GM12878 (cell line): ENCODE data around the gene PJA1. TPM values are rescaled to one million over a fixed set of nuclear protein-coding genes. Genes with fewer than 3 reads are reported as not detected.

ENCODE experiments used
- E4F1 ChIP-seq: fragments of 450-650 bp; IDR thresholded peaks from 2 replicates; pipeline ENCODE4 v1.6.1; 2018; ENCODE audit warnings: borderline replicate concordance, mild to moderate bottlenecking; ENCODE audit not compliant: partially characterized antibody
- EP300 ChIP-seq, 2 experiments: fragments of 150-350 bp in 1 of 2; IDR thresholded peaks; 2 replicates each; pipeline ENCODE4 v1.6.1; 2011 to 2012; ENCODE audit warnings: low read depth in 2 of 2, low read length in 2 of 2, borderline replicate concordance in 1 of 2, improper control_type of control experiment in 1 of 2, inconsistent platforms in 1 of 2; ENCODE audit not compliant: control insufficient read depth in 1 of 2
- MTA3 ChIP-seq: IDR thresholded peaks from 2 replicates; pipeline ENCODE4 v1.6.1; 2012; ENCODE audit warnings: low read length, inconsistent platforms, borderline replicate concordance
- POLR2A ChIP-seq: IDR thresholded peaks from 2 replicates; pipeline ENCODE4 v1.6.1; 2011; ENCODE audit warnings: low read depth, mild to moderate bottlenecking, low read length
- RELA ChIP-seq: fragments of 450-650 bp; IDR thresholded peaks from 2 replicates; pipeline ENCODE4 v1.8.0; 2014; ENCODE audit warnings: borderline replicate concordance; ENCODE audit not compliant: partially characterized antibody
- ZNF592 ChIP-seq: fragments of 450-650 bp; IDR thresholded peaks from 2 replicates; pipeline ENCODE4 v1.6.1; 2017; ENCODE audit warnings: mild to moderate bottlenecking, moderate library complexity
- ZSCAN29 ChIP-seq: fragments of 450-650 bp; IDR thresholded peaks from 2 replicates; pipeline ENCODE4 v1.6.1; 2017; ENCODE audit warnings: mild to moderate bottlenecking, moderate library complexity
- polyA plus RNA-seq, 11 experiments: library from polyadenylated mRNA; depleted of rRNA in 4 of 11; unstranded in 6 of 11; stranded (reverse) in 5 of 11; fragments of >200 nt; fragmentation: Nextera tagmentation in 4 of 11; fragmentation: Illumina TruSeq in 1 of 11; extraction: Ambion mirVana in 4 of 11; extraction: Trizol in 1 of 11; gene quantifications; 1 replicate in 1 of 11; 2 replicates in 10 of 11; pipeline versions ENCODE4 v1.2.1 to v1.2.3, GENCODE V29; 2011 to 2016; ENCODE audit warnings: inconsistent platforms in 2 of 11, missing spikeins in 2 of 11, low read depth in 1 of 11
- total RNA-seq, 4 experiments: library from RNA; depleted of rRNA in 3 of 4; stranded (reverse); fragments of >200 nt in 3 of 4; fragmentation: Illumina TruSeq in 1 of 4; extraction: Trizol in 1 of 4; gene quantifications; 2 replicates each; pipeline versions ENCODE4 v1.2.1 to v1.2.3, GENCODE V29; 2013 to 2021

The PJA1 gene
- total and polyA plus RNA-seq, 10 of the 15 experiments (the other 5 are each of a cell fraction or from before 2014, with no cell fraction given) = 5.2 to 19.5 (median 10.8) TPM

GRCh38 chrX:69128588-69128987, 36.7 kb downstream of the PJA1 start (continued):
- no peak for TF ChIP-seq E4F1
- TF ChIP-seq ZSCAN29 = no peak
- TF ChIP-seq RELA = no peak
- TF ChIP-seq EP300 (IDR thresholded peaks at IDR 0.05; ENCODE audit: borderline replicate concordance in 1 of 2, control insufficient read depth in 1 of 2, low read depth in 2 of 2, low read length in 2 of 2) = no peak
- no peak for TF ChIP-seq MTA3
- TF ChIP-seq POLR2A = no peak
- TF ChIP-seq ZNF592 = no peak
- TF ChIP-seq, all 136 proteins: peak for 0
